OCI-LY3 (cell line): ENCODE data around the gene LRBA.

Experiments used
- H2AFZ ChIP-seq: fragments of 200-600, 300-600 bp; shearing (Covaris generic); 2 replicates; pipeline ENCODE4 v1.6.0; 2014; ENCODE audit warnings: antibody characterized with exemption, low read depth, low read length
- H3K27ac ChIP-seq: fragments of 200-600, 300-600 bp; sonication (generic); 2 replicates; pipeline ENCODE4 v1.5.1; 2014; ENCODE audit warnings: mild to moderate bottlenecking, low read length, moderate library complexity, mixed read lengths
- H3K27me3 ChIP-seq: fragments of 200-600, 300-600 bp; sonication (generic); 2 replicates; pipeline ENCODE4 v1.6.1; 2014; ENCODE audit warnings: low read depth, low read length, mixed read lengths
- H3K36me3 ChIP-seq: fragments of 200-600, 300-600 bp; sonication (generic); replicated peaks from 2 replicates; pipeline ENCODE3; 2014; ENCODE audit warnings: low read depth, low read length, mixed read lengths
- H3K4me1 ChIP-seq: fragments of 300-600, 200-600 bp; sonication (generic); 2 replicates; pipeline ENCODE4 v1.6.1; 2014; ENCODE audit warnings: low read length, mixed read lengths
- H3K4me2 ChIP-seq: fragments of 200-600, 300-600 bp; sonication (generic); 2 replicates; pipeline ENCODE4 v1.6.1; 2014; ENCODE audit warnings: low read length, mixed read lengths
- H3K4me3 ChIP-seq: fragments of 300-600, 200-600 bp; sonication (generic); 2 replicates; pipeline ENCODE4 v1.5.1; 2014; ENCODE audit warnings: antibody characterized with exemption, mild to moderate bottlenecking, low read length, moderate library complexity
- H3K79me2 ChIP-seq: fragments of 300-600, 200-600 bp; shearing (Covaris generic); 2 replicates; pipeline ENCODE4 v1.6.1; 2014; ENCODE audit warnings: mild to moderate bottlenecking, low read length, mixed read lengths
- H3K9ac ChIP-seq: fragments of 300-600, 200-600 bp; shearing (Covaris generic); 2 replicates; pipeline ENCODE4 v1.6.0; 2014; ENCODE audit warnings: mild to moderate bottlenecking, low read length, moderate library complexity
- H3K9me3 ChIP-seq: fragments of 200-600, 300-600 bp; shearing (Covaris generic); 2 replicates; pipeline ENCODE4 v1.6.1; 2014; ENCODE audit warnings: low read length, mixed read lengths; ENCODE audit not compliant: insufficient read depth
- H4K20me1 ChIP-seq: fragments of 200-600, 300-600 bp; sonication (generic); 2 replicates; pipeline ENCODE4 v1.6.1; 2016; ENCODE audit warnings: low read length, mixed read lengths; ENCODE audit not compliant: insufficient read depth
- CTCF ChIP-seq: fragments of 200-600, 300-600 bp; sonication (generic); IDR thresholded peaks from 2 replicates; pipeline ENCODE4 v1.5.1; 2014; ENCODE audit warnings: antibody characterized with exemption, low read length, low read depth
- EZH2phosphoT487 ChIP-seq: fragments of 200-600 bp; shearing (Covaris generic); IDR thresholded peaks from 2 replicates; pipeline ENCODE4 v1.6.1; 2018; ENCODE audit warnings: antibody characterized with exemption, mixed run types, low read depth

LRBA gene

GRCh38 chr4:150573534-150573933 is 441.6 kb downstream of the LRBA start:
- H3K27ac ChIP-seq = no peak overlapping the region
- H3K4me3 ChIP-seq = no peak overlapping the region
- H4K20me1 ChIP-seq = no peaks in the 10 kb centered on the region
- H3K9ac ChIP-seq = no peak overlapping the region
- peaks cover 8% of the 10 kb centered on the region for H3K4me1 ChIP-seq
- H3K27me3 ChIP-seq = no peaks in the 10 kb centered on the region
- no peaks in the 10 kb centered on the region for H3K79me2 ChIP-seq
- no peak overlapping the region for H2AFZ ChIP-seq
- TF ChIP-seq EZH2phosphoT487 (no peak), CTCF (no peak)
- no peak overlapping the region for H3K4me2 ChIP-seq
- no peaks in the 10 kb centered on the region for H3K36me3 ChIP-seq
- no peaks in the 10 kb centered on the region for H3K9me3 ChIP-seq

- TF ChIP-seq CTCF = no peak
Observed at GRCh38 chr4:150572704-150573504, 442.2 kb downstream of the LRBA start.

GRCh38 chr4:150570862-150571261 is 444.2 kb downstream of the LRBA start:
- H3K4me2 ChIP-seq = no peak overlapping the region
- H3K27ac ChIP-seq = no peak overlapping the region
- no peak overlapping the region for H2AFZ ChIP-seq
- TF ChIP-seq CTCF (no peak), EZH2phosphoT487 (no peak)
- no peaks in the 10 kb centered on the region for H3K36me3 ChIP-seq
- H3K4me3 ChIP-seq = no peak overlapping the region
- no peak overlapping the region for H3K9ac ChIP-seq
- H3K79me2 ChIP-seq = no peaks in the 10 kb centered on the region
- H4K20me1 ChIP-seq = no peaks in the 10 kb centered on the region
- no peaks in the 10 kb centered on the region for H3K9me3 ChIP-seq
- no peaks in the 10 kb centered on the region for H3K27me3 ChIP-seq
- H3K4me1 ChIP-seq = no peaks in the 10 kb centered on the region

More at GRCh38 chr4:150572704-150573504, 442.2 kb downstream of the LRBA start:
- no peak overlapping the region for H3K27ac ChIP-seq
- no peaks in the 10 kb centered on the region for H3K79me2 ChIP-seq
- no peak overlapping the region for H2AFZ ChIP-seq
- H3K4me1 ChIP-seq = peaks cover 3% of the 10 kb centered on the region
- no peaks in the 10 kb centered on the region for H4K20me1 ChIP-seq
- H3K4me2 ChIP-seq = no peak overlapping the region
- H3K9me3 ChIP-seq = no peaks in the 10 kb centered on the region
- no peaks in the 10 kb centered on the region for H3K36me3 ChIP-seq
- H3K27me3 ChIP-seq = no peaks in the 10 kb centered on the region
- no peak overlapping the region for H3K9ac ChIP-seq
- H3K4me3 ChIP-seq = no peak overlapping the region

GRCh38 chr4:150569998-150570535 is 445.0 kb downstream of the LRBA start:
- Histone ChIP-seq H3K4me3 (no peak overlapping the region), H3K9ac (no peak overlapping the region), H3K79me2 (no peaks in the 10 kb centered on the region), H3K27ac (no peak overlapping the region), H3K4me2 (no peak overlapping the region), H2AFZ (no peak overlapping the region), H3K4me1 (no peaks in the 10 kb centered on the region), H4K20me1 (no peaks in the 10 kb centered on the region), H3K9me3 (no peaks in the 10 kb centered on the region), H3K27me3 (no peaks in the 10 kb centered on the region), H3K36me3 (no peaks in the 10 kb centered on the region)
- TF ChIP-seq EZH2phosphoT487 (no peak), CTCF (no peak)
